GM19395 (cell line): ENCODE results near the gene DOCK6.

Source experiments
- ATAC-seq: cut with Tn5 transposase; IDR thresholded peaks from one replicate; pipeline ENCODE4 v1.9.1; 2021; ENCODE audit warnings: mild to moderate bottlenecking, moderate library complexity; ENCODE audit not compliant: unreplicated experiment

Gene DOCK6, protein sequence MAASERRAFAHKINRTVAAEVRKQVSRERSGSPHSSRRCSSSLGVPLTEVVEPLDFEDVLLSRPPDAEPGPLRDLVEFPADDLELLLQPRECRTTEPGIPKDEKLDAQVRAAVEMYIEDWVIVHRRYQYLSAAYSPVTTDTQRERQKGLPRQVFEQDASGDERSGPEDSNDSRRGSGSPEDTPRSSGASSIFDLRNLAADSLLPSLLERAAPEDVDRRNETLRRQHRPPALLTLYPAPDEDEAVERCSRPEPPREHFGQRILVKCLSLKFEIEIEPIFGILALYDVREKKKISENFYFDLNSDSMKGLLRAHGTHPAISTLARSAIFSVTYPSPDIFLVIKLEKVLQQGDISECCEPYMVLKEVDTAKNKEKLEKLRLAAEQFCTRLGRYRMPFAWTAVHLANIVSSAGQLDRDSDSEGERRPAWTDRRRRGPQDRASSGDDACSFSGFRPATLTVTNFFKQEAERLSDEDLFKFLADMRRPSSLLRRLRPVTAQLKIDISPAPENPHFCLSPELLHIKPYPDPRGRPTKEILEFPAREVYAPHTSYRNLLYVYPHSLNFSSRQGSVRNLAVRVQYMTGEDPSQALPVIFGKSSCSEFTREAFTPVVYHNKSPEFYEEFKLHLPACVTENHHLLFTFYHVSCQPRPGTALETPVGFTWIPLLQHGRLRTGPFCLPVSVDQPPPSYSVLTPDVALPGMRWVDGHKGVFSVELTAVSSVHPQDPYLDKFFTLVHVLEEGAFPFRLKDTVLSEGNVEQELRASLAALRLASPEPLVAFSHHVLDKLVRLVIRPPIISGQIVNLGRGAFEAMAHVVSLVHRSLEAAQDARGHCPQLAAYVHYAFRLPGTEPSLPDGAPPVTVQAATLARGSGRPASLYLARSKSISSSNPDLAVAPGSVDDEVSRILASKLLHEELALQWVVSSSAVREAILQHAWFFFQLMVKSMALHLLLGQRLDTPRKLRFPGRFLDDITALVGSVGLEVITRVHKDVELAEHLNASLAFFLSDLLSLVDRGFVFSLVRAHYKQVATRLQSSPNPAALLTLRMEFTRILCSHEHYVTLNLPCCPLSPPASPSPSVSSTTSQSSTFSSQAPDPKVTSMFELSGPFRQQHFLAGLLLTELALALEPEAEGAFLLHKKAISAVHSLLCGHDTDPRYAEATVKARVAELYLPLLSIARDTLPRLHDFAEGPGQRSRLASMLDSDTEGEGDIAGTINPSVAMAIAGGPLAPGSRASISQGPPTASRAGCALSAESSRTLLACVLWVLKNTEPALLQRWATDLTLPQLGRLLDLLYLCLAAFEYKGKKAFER (N-terminal part only)

DNA sequence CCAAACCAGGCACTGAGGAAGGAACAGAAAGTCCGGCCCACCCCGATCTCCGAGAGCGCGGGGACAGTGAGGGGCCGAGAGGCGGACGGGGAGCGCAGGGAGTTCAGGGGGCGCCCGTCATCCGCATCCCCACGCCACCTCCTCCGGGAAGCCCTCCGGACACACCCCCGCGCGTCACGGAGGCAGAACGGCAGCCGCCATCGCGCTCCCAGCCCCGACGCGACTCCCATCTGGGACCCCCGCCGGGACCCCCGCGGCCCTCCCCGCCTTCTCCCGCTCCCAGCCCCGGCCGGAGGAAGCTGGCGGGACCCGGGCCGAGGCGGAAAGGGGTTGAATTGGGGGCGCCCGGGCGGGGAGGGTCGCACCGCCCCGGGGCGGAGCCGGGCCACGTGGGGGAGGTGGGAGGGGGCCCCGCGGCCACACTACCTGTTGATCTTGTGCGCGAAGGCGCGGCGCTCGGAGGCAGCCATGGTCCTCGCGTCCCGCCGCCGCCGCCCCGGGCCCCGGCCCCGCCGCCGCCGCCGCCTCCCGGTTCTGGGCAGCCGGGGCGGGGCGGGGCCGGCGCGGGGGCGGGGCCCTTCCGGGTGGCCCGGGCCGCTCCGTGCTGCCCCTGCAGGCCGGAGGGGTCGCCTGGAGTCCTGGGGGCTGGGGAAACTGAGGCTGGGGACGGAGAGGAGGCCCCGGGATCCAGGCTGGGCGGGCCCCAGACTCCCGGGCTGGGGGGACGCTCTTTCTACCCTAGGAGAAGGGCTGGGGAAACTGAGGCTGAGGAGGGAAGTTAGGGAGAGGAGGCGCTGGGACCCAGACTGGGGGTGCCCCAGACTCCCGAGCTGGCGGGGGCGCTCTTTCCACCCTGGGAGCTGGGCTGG is at the start of gene DOCK6:
DOCK6 (minus strand) TSS at position 554 of the 869 bp plus-strand sequence; CDS start at position 470, 84 bp downstream.
- no peak for ATAC-seq

DNA sequence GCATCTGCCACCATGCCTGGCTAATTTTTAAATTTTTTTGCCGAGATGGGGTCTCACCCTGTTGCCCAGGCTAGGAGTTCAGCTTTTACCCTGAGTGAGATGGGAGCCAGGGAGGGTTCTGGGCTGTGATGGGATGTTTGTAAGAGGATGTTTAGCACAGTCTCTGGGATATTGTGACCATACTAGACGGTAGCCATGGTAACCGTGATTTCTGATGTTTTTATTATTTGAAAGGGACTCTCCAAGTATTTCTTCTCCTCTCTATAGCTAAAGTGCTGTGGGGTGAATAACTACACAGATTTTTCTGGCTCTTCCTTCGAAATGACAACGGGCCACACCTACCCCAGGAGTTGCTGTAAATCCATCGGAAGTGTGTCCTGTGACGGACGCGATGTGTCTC is 44.0 kb upstream of the DOCK6 start:
- ATAC-seq = no peak

DNA sequence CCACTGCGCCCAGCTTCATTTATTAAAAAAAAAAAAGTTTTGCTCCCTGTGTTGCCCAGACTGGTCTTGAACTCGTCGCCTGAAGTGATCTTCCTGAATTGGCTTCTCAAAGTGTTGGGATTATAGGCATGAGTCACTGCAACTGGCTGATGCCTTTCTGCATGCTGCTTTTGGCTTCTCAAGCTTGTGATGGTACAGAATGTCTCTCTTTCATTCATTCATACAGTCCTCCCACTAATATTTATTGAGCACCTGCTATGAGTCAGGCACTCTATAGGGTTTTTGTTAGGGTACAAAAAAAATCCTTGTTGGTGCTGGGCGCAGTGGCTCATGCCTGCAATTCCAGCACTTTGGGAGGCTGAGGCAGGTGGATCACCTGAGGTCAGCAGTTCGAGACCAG is 42.6 kb upstream of the DOCK6 start:
- ATAC-seq = no peak

DNA sequence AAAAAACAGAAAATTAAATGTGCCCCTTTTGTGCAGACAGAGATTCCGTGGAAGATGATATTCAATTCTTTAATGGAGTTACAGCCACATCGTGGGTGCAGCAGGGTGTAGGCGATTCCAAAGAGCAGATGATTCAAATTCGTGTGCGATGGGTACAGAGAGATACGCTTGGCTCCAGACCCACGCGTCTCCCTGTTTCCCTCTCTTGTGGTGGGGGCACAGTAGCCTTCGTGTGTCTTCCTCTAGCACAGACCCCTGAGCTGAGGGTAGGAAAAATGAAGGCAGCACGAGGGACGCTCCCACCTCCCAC is 38.4 kb upstream of the DOCK6 start:
- ATAC-seq = no peak

DNA sequence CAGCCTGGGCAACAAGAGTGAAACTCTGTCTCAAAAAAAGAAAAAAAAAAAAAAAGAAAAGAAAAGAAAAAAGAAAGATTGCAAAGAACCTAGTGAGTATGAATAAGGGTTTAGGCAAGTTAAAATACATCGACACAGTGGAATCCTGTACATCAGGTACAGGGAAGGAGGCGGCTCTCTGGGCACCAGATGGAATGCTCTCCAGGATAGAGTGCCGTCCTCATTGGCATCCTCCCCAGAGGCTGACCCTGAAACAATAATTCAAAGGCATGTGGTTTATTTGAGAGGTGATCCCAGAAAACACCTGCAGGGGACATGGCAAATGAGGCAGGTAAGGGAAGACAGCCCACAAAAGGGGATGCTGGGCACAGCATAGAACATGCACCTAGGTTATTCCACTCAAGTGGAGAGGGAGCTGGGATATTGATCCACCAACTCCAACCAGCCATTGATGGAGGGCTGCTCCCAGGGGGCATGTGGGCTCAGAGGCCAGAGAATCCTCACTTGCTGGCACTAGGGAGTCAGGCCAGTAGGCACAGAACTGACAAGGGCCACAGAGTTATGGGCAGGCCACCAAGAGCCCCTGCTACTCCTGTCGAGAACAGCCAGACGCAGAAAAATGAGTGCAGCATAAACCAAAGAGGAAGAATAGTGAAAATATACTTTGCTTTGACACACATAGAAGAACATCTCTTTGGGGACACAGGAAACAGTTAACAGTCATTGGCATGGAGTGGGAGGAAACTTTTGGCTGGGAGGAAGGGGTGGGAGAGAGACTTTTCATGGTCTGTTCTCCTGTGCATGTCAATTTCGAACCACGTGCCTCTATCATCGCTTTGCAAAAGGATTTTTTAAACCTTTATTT is 37.9 kb upstream of the DOCK6 start:
- no peak for ATAC-seq

DNA sequence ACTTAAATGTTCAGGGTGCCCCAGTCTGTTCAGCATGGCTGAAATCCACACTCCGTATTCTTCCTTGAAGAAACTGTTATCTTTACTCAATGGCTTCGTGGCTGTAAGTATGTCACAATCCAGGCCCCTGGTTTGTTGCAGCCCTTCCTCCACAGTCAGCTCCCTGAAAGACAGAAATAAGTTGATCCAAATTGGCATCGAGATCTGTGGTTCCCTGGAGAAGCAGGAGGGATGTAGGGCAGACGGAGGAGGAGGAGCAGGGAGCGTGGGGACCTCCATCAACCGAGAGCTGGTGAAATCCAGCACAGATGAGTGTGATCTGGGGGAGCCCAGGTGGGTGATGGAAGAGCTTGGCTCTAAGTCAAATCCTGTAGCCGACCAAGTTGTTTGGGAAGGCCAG is 33.9 kb upstream of the DOCK6 start:
- no peak for ATAC-seq

DNA sequence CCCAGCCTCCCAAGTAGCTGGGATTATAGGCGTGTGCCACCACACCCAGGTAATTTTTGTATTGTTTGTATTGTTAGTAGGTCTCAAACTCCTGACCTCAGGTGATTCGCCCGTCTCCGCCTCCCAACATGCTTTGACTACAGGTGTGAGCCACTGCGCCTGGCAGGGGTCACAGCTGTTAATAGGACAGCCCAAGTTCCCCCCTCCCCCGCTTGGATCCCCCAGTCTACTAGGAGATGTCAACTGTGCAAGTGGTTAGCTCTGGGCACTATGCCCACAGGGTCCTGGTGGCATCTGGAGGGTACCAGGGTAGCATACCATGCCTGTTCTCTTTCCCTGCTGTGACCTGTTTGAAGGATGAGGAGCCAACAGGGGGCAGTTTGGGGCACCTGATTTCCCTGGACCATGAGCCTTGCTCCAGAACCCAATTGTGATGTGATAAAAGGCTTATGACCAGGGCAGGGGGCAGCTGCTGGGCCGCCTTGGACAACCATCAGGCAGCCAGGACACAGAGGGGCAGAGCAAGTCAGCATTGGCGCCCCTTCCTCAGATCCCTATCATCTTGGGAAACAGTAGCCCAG is 33.4 kb upstream of the DOCK6 start, which contains the start of gene TSPAN16:
TSPAN16 (plus strand) TSS at position 496 of the 581 bp plus-strand sequence. CDS start 138 bp downstream, outside the sequence.
- no peak for ATAC-seq

DNA sequence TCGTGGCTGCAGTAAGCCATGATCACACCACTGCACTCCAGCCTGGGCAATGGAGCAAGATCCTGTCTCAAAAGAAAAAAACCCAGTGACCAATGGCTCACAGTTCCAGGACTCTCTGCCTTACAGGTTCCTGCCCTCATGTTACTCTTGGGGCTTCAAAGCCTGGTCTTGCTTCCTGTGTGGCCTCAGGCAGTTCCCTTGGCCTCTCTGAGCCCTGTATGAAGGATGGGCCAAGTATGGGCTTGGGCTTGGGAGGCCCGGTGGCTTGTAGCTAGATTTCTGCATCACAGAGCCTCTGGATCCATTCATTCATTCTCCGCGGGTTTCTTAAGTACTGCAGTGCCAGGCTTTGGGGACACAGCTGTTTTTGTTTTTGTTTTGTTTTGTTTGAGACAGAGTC is 32.9 kb upstream of the DOCK6 start:
- no peak for ATAC-seq

DNA sequence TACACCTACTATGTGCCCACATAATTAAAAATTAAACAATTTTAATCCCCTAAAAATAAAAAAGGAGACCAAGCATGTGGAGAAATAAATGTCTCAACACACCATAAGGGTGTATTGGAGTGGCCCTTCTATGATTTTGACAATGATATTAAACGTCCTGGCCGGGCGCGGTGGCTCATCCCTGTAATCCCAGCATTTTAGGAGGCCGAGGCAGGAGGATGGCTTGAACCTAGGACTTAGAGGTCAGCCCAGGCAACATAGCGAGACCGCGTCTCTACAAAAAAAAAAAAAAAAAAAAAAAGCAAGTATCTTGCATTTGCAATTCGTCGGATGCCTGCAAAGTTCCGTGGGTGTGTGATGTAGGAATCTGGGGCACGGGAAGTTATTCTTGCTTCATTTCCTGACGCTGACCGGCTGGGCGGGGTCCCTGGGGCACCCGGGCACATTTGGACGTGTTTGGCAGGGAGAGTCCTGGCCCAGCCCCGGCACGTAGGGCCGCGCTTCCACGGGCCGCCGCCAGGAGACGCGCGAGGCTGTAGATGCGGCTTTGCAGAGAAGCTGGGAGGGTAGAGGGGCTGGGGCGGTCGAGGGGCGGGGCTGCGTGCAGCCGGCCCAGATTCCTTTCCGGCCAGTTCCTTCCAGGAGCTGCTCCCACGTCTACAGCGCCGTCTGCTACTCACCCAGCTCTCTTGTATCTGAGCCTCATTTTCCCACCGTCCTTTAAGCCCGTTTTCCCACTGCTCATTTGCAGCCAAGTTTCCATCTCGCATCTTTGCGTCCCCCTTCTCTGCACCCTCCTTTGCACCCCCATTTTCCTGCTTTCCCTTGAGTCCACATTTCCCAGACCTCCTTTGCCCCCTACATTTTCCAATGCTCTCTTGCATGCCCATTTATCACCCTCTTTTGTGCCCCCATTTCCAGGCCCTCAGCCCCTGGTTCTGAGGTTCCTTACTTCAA is 31.4 kb upstream of the DOCK6 start:
- no peak for ATAC-seq

DNA sequence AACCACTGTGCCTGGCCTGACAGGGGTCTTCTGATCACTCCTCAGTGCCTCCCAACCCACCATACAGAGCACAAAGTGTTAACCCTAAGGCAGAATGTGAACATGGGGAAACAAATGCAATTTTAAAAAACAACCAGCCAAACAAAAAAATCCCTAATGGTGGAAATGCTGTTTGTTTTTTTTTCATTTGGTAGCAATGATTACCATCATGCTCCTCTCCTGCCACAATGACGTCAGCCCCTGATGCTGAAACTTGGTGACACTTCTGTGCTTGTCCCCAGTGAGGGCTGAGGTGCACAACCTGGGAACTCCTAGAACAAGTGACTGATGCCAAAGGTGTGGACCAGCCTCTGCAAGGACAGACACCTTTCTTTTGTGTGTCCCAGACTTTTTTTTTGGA is 29.7 kb upstream of the DOCK6 start:
- no peak for ATAC-seq

DNA sequence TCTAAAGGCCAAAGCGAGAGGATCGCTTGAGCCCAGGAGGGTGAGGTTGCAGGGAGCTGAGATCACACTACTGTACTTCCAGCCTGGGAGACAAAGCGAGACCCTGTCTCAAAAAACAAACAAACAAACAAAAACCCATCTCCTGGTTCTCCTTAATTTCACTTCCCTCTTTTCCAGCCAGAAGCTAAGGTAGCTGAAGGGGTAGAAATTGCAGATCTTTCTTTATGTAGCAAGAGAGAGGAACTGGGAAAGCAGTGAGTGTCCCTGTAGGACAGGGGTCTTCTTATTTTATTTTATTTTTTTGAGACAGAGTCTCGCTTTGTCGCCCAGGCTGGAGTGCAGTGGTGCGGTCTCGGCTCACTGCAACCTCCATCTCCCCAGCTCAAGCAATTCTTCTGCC is 29.1 kb upstream of the DOCK6 start:
- no peak for ATAC-seq

DNA sequence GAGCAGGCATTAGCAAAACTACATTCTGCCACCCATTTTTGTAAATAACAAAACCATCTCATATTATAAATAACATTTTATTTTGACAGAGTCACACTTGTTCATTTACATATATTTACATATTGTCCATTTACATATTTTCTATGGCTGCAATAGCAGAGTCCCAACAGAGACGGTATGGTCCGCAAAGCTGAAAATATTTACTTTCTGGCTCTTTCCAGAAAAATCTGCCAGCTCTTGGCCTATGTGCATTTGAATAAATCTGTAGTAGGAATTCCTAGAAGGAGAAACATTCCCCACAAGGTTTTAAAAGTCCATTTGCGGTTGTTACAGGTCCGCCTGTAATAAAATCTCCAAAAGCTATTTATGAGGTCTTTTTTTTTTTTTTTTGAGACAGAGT is 27.9 kb upstream of the DOCK6 start:
- ATAC-seq = no peak

DNA sequence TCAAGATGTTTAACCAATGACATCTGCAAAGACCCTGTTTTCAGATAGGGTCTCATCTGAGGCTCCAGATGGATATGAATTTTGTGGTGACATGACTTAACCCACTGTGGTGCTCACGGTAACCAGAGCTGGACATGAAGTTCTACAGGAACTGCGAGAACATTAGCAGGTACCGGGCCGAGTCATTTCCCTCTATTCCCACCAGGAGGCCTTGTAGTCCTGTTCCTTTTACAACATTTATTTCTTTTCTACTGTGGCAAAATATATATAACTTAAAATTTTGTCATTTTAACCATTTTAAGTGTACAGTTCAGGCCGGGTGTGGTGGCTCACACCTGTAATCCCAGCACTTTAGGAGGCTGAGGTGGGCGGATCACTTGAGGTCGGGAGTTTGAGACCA is 26.0 kb upstream of the DOCK6 start:
- no peak for ATAC-seq

DNA sequence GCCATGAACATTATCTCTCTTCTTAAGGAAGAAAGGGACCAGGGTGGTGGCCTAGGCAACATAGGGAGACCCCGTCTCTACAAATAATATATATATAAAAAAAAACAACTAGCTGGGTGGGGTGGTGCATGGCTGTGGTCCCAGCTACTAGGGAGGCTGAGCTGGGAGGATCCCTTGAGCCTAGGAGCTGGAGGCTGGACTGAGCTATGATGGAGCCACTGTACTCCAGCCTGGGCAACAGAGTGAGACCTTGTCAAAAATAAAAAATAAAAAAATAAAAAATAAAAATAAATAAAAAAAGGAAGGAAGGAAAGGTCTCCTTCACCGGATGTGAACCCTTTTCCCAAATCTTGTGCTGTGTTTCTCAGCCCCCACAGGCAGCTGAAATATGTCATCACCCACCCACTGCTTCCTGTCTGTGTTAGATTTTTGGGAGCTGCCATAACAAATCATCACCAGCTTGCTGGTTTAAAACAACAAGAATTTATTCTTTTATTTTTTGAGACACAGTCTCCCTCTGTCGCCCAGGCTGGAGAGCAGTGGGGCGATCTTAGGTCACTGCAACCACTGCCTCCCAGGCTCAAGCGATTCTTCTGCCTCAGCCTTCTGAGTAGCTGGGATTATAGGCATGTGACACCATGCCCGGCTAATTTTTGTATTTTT is 24.1 kb upstream of the DOCK6 start:
- no peak for ATAC-seq

DNA sequence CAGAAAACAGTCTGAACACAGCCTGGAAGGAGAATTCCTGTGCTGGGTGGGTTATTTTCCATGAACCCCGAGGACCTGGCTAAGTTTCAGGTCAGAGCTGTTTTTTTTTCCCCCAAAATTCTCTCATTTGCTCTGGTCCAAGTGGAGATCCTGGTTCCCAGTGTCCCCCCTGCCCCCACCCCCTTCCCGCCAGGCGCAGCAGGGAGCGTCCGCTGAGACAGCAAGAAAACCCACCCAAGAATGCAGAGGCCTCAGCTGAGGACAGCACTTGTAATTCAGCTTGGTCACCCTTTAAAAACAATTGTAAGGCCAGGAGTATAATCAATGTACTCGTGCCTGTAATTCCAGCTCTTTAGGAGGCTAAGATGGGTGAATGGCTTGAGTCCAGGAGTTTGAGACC is 22.2 kb upstream of the DOCK6 start:
- ATAC-seq = no peak

DNA sequence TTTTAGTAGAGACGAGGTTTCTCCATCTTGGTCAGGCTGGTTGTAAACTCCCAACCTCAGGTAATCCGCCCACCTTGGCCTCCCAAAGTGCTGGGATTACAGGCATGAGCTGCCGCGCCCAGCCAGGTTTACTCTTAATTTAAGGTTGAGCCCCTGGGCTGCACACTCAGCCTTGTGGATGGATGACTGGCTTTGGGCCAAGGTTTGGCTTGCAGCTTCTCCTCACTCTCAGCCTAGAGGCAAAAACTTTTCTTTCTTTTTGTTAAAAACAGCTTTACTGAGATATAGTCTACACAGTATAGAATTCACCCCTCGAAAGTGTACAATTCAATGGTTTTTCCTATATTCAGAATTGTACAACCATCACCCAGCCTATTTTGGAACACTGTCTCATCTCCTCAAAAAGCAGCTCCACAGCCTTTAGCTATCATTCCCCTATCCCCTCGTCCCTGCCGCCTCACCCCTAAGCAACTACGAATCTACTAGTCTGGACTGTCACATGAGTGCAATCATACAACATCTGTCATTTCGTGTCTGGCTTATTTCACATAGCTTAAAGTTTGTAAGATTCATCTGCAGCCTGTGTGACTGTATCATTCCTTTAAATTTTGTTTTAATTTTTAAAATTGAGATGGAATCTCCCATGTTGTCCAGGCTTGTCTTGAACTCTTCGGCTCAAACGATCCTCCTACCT is 19.2 kb upstream of the DOCK6 start:
- no peak for ATAC-seq
